Panc1 (cell line): ENCODE data around the gene DACT1. TPM values are rescaled to one million over a fixed set of nuclear protein-coding genes. Genes with fewer than 3 reads are reported as not detected.

Source experiments
- ATAC-seq: fragments of 200-7000 bp; cut with Tn5 transposase; 2 replicates; pipeline ENCODE4 v1.9.1; 2020; ENCODE audit warnings: mild to moderate bottlenecking, moderate library complexity
- BruUV-seq: library from RNA; stranded (reverse); fragments of 400-500 nt; replicated peaks from 2 replicates; lab custom pipeline; 2021; lab: Mats Ljungman, UMichigan
- CTCF ChIA-PET: fragments of 300-600 bp; sonication (Branson Sonifier 250); formaldehyde crosslinking; loops from one replicate; lab custom pipeline; 2022; ENCODE audit warnings: antibody characterized with exemption; lab: Charles Lee
- POLR2A ChIA-PET: fragments of 300-600 bp; sonication (Branson Sonifier 250); formaldehyde crosslinking; loops from one replicate; lab custom pipeline; 2022; ENCODE audit warnings: antibody characterized with exemption; lab: Charles Lee
- DNase-seq: peaks from one replicate; pipeline ENCODE4 v3.0.0-alpha.2; 2010; ENCODE audit warnings: low read depth, low spot score
- H3K27ac ChIP-seq: 2 replicates; pipeline ENCODE4 v1.5.1; 2011; ENCODE audit warnings: mild to moderate bottlenecking, low read length, inconsistent platforms
- H3K27me3 ChIP-seq: fragments of 200-500 bp; sonication (Bioruptor generic); 2 replicates; pipeline ENCODE4 v1.6.0; 2014; ENCODE audit warnings: low read length, inconsistent platforms; ENCODE audit not compliant: control insufficient read depth, insufficient read depth
- H3K36me3 ChIP-seq: fragments of 200-500 bp; sonication (Bioruptor generic); 2 replicates; pipeline ENCODE4 v1.5.1; 2014; ENCODE audit warnings: inconsistent platforms, mild to moderate bottlenecking, low read length, moderate library complexity; ENCODE audit not compliant: control insufficient read depth, insufficient read depth
- H3K4me1 ChIP-seq: 2 replicates; pipeline ENCODE4 v1.5.1; 2011; ENCODE audit warnings: inconsistent platforms, mild to moderate bottlenecking, low read length, moderate library complexity; ENCODE audit not compliant: control insufficient read depth, insufficient read depth
- H3K4me3 ChIP-seq, 2 experiments: 2 replicates each; pipeline ENCODE4 v1.5.1; 2011 to 2012; ENCODE audit warnings: low read depth in 2 of 2, low read length in 2 of 2, mild to moderate bottlenecking in 2 of 2, inconsistent platforms in 1 of 2, moderate library complexity in 1 of 2
- H3K9me3 ChIP-seq: fragments of 200-500 bp; sonication (Bioruptor generic); 2 replicates; pipeline ENCODE4 v1.5.1; 2014; ENCODE audit warnings: low read depth, mild to moderate bottlenecking, inconsistent platforms, low read length, moderate library complexity; ENCODE audit not compliant: control insufficient read depth, insufficient read depth
- POLR2AphosphoS5 ChIP-seq: IDR thresholded peaks from 2 replicates; pipeline ENCODE4 v1.6.1; 2012; ENCODE audit warnings: mild to moderate bottlenecking, low read depth, low read length, moderate library complexity
- SIN3A ChIP-seq: IDR thresholded peaks from 2 replicates; pipeline ENCODE4 v1.6.1; 2012; ENCODE audit warnings: low read depth, mild to moderate bottlenecking, low read length, moderate library complexity, borderline replicate concordance; ENCODE audit not compliant: insufficient read depth
- TCF7L2 ChIP-seq: IDR thresholded peaks from 2 replicates; pipeline ENCODE4 v1.6.1; 2011; ENCODE audit warnings: mild to moderate bottlenecking, low read depth, low read length, inconsistent platforms
- in situ Hi-C: cut with HindIII; loops from 2 replicates; pipeline ENCODE4 v1.10.0; 2016; ENCODE audit warnings: low sequenced_read_pairs, low pct_unique_long_range_greater_than_20kb
- intact Hi-C: fragments of 100-400 bp; cut with micrococcal nuclease; formaldehyde crosslinking; loops from one replicate; pipeline ENCODE4 v1.10.0; 2022; ENCODE audit not compliant: unreplicated experiment
- total RNA-seq: library from RNA; stranded (reverse); gene quantifications from one replicate; pipeline ENCODE4 v1.2.1, GENCODE V29; 2021; ENCODE audit not compliant: unreplicated experiment
- TF ChIP-seq, protein P1 (sequence below): fragments of 450-650 bp; IDR thresholded peaks from 2 replicates; pipeline ENCODE4 v1.5.1; 2017; ENCODE audit warnings: mild to moderate bottlenecking
- TF ChIP-seq, protein P2 (sequence below), 2 experiments: IDR thresholded peaks; 2 replicates each; pipeline ENCODE4 v1.6.1; 2011 to 2012; ENCODE audit warnings: low read depth in 2 of 2, control low read depth in 1 of 2, low read length in 1 of 2, mild to moderate bottlenecking in 1 of 2, moderate library complexity in 1 of 2; ENCODE audit not compliant: insufficient read depth in 1 of 2

DACT1 gene
- total RNA-seq, 1 experiment from 2014 or later: 0.15 TPM

DNA sequence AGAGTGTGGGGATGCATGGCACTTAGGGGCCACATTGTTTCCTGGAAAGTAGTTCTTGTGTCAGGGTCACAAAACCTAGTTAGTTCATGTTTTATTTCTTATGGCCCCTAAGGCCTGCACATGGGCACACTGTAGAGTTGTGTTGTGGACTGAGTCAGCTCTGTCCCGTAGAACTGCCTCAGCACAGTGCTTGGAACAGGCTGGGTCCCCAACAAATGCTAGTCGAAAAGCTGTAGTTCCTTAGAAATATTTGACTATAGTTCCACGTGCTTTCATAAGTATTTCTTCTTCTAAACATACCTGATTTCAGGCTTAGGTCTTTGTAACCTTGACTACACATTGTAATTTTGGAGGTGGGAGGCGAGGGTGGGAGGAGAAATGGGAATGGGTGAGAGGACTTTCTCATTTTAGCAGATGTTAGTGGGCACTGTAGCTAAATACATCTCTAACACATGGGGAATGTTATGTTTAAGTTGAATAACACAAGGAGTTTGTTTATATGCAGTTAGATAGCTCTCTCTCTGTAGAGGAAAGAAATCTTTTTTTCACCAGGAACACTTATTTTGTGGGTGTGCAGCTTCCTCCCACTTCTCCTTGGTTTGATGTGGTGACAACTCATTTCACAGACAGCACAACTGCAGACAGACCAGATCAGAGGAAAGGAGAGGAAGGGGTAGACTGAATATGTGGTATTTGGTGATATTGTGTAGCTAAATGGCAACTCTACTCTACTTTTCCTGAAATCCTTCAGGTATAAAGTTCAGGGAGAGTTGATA is 39.5 kb upstream of the DACT1 start:
- ChIA-PET POLR2A (interaction anchor here (0.7 kb wide), 1 partner anchor 45 kb away, joined by 3 read pairs; no protein-coding TSS in a partner anchor), CTCF (no interaction called here)
- Histone ChIP-seq H3K27me3 (no peaks in the 10 kb centered on the region), H3K4me1 (no peaks in the 10 kb centered on the region), H3K4me3 (no peak overlapping the region), H3K36me3 (no peaks in the 10 kb centered on the region), H3K27ac (no peak overlapping the region), H3K9me3 (no peaks in the 10 kb centered on the region)
- DNase-seq: no peak
- ATAC-seq: no peak
- no peak for TF ChIP-seq SIN3A
- no peak for TF ChIP-seq POLR2AphosphoS5
- TF ChIP-seq, protein P1, sequence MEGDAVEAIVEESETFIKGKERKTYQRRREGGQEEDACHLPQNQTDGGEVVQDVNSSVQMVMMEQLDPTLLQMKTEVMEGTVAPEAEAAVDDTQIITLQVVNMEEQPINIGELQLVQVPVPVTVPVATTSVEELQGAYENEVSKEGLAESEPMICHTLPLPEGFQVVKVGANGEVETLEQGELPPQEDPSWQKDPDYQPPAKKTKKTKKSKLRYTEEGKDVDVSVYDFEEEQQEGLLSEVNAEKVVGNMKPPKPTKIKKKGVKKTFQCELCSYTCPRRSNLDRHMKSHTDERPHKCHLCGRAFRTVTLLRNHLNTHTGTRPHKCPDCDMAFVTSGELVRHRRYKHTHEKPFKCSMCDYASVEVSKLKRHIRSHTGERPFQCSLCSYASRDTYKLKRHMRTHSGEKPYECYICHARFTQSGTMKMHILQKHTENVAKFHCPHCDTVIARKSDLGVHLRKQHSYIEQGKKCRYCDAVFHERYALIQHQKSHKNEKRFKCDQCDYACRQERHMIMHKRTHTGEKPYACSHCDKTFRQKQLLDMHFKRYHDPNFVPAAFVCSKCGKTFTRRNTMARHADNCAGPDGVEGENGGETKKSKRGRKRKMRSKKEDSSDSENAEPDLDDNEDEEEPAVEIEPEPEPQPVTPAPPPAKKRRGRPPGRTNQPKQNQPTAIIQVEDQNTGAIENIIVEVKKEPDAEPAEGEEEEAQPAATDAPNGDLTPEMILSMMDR: no peak
- no peak for TF ChIP-seq TCF7L2
- TF ChIP-seq, protein P2, sequence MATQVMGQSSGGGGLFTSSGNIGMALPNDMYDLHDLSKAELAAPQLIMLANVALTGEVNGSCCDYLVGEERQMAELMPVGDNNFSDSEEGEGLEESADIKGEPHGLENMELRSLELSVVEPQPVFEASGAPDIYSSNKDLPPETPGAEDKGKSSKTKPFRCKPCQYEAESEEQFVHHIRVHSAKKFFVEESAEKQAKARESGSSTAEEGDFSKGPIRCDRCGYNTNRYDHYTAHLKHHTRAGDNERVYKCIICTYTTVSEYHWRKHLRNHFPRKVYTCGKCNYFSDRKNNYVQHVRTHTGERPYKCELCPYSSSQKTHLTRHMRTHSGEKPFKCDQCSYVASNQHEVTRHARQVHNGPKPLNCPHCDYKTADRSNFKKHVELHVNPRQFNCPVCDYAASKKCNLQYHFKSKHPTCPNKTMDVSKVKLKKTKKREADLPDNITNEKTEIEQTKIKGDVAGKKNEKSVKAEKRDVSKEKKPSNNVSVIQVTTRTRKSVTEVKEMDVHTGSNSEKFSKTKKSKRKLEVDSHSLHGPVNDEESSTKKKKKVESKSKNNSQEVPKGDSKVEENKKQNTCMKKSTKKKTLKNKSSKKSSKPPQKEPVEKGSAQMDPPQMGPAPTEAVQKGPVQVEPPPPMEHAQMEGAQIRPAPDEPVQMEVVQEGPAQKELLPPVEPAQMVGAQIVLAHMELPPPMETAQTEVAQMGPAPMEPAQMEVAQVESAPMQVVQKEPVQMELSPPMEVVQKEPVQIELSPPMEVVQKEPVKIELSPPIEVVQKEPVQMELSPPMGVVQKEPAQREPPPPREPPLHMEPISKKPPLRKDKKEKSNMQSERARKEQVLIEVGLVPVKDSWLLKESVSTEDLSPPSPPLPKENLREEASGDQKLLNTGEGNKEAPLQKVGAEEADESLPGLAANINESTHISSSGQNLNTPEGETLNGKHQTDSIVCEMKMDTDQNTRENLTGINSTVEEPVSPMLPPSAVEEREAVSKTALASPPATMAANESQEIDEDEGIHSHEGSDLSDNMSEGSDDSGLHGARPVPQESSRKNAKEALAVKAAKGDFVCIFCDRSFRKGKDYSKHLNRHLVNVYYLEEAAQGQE (IDR thresholded peaks at IDR 0.05; ENCODE audit: insufficient read depth in 1 of 2, low read depth in 2 of 2, low read length in 1 of 2): no peak
- intact Hi-C loops (no loop called here), in situ Hi-C loops (no loop called here)
- BruUV-seq: no TSS peak

DNA sequence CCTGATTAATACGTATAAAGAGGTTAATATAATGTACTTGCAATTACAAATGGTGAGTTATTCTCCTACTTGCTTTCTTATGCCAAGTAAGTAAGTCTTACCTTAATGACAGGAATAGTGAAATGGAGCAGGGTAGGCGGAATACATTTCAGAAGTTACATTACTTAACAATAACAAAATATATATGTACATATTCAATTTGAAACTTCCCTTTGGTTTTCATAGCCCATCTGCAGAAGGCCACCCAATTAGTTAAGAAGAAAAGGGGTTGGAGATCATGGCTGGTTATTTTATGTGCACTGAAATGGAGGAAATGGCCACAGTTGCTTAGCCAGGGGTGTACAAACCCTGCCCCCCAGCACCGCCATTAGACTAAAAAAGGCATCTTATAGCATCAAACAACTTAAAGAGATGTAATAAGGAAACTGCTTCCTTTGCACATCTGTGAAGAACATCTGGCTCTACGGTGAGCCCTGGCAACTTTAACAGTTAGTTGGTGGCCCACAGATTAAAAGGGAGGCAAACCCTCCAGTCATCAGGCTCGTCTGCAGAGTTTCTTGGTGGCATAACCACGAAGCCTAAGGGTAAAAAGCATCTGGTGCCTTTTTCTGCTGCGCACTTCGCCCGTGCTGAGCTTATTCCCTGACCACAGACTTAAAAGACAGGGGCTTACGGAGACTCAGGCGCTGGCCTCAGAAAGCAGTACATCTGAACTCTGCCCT is 38.8 kb upstream of the DACT1 start:
- BruUV-seq: no TSS peak
- no peak overlapping the region for H3K4me3 ChIP-seq
- no peak overlapping the region for H3K27ac ChIP-seq
- ATAC-seq (no peak), DNase-seq (no peak)
- in situ Hi-C loops (no loop called here), intact Hi-C loops (no loop called here)
- no peaks in the 10 kb centered on the region for H3K4me1 ChIP-seq
- H3K9me3 ChIP-seq: no peaks in the 10 kb centered on the region
- ChIA-PET CTCF (no interaction called here), POLR2A (no interaction called here)
- no peaks in the 10 kb centered on the region for H3K27me3 ChIP-seq
- no peaks in the 10 kb centered on the region for H3K36me3 ChIP-seq
- TF ChIP-seq POLR2AphosphoS5: no peak
- TF ChIP-seq TCF7L2: no peak
- TF ChIP-seq SIN3A: no peak
- TF ChIP-seq, protein P1: no peak
- TF ChIP-seq, protein P2 (IDR thresholded peaks at IDR 0.05; ENCODE audit: insufficient read depth in 1 of 2, low read depth in 2 of 2, low read length in 1 of 2): no peak
